Adrenal gland (tissue), 12 donors: ENCODE measurements around the gene CDC73. TPM values are rescaled to one million over a fixed set of nuclear protein-coding genes. Genes with fewer than 3 reads are reported as not detected.

Source experiments
- DNase-seq, 7 donors: peaks; one replicate each; pipeline ENCODE4 v3.0.0-alpha.2; 2019 to 2020
- H3K27ac ChIP-seq, 5 donors: fragments of 200-600 bp; sonication (generic) in 4 of 5; 1 replicate in 3 of 5; 2 replicates in 2 of 5; pipeline versions ENCODE4 v1.5.1 to v1.8.0; 2016 to 2020; ENCODE audit warnings: mild to moderate bottlenecking in 1 of 5
- H3K27me3 ChIP-seq: fragments of 200-600 bp; 2 replicates; pipeline ENCODE4 v1.8.0; 2021
- H3K36me3 ChIP-seq, 2 donors: fragments of 200-600 bp; replicated peaks in 1 of 2; 1 replicate in 1 of 2; 2 replicates in 1 of 2; pipeline versions ENCODE4 v1.5.1 to v1.8.0; 2018 to 2022
- H3K4me1 ChIP-seq, 2 donors: fragments of 200-600 bp; replicated peaks in 1 of 2; 1 replicate in 1 of 2; 2 replicates in 1 of 2; pipeline versions ENCODE4 v1.5.1 to v1.8.0; 2018 to 2021
- H3K4me3 ChIP-seq, 4 donors: fragments of 200-600 bp; sonication (generic) in 3 of 4; one replicate each; pipeline ENCODE4 v1.5.1; 2016 to 2018
- H3K9me3 ChIP-seq, 3 donors: fragments of 200-600 bp; sonication (generic) in 1 of 3; replicated peaks in 1 of 3; 1 replicate in 2 of 3; 2 replicates in 1 of 3; pipeline versions ENCODE4 v1.5.1 to v1.8.0; 2016 to 2021
- POLR2A ChIP-seq, 2 donors: fragments of 450-650 bp; IDR thresholded peaks; one replicate each; pipeline ENCODE4 v1.6.1; 2017; ENCODE audit warnings: antibody characterized with exemption in 2 of 2, mild to moderate bottlenecking in 2 of 2, moderate library complexity in 1 of 2
- WGBS, 4 donors: extraction: QIAGEN DNeasy Blood & Tissue Kit in 2 of 4; methylation state at CpG; one replicate each; pipeline versions ENCODE4 v1.1.5 to v1.1.7; 2013 to 2017; 5-methylcytosine and 5-hydroxymethylcytosine counted together
- intact Hi-C, 2 donors: fragments of 100-400 bp; cut with DNase I; formaldehyde crosslinking; loops; one replicate each; pipeline versions ENCODE4 v1.14.1 to v1.15.0; 2022 to 2023
- polyA plus RNA-seq, 3 donors: library from polyadenylated mRNA; stranded (reverse); fragments of 200-250 nt in 2 of 3; fragments of 350-450 nt in 1 of 3; fragmentation: Illumina TruSeq in 1 of 3; extraction: RNeasy Lipid Tissue Mini Kit (QIAGEN cat#74804) in 1 of 3; gene quantifications; one replicate each; pipeline ENCODE4 v1.2.3, GENCODE V29; 2013 to 2014
- total RNA-seq, 9 donors: library from RNA; depleted of rRNA in 4 of 9; stranded (reverse); fragments of >200 nt in 4 of 9; fragments of 120-200 nt in 1 of 9; fragmentation: NEBNext Ultra II Directional in 1 of 9; extraction: Animal tissue kit (Norgen Biotek cat#: 25700) in 1 of 9; gene quantifications; one replicate each; pipeline versions ENCODE4 v1.1.0 to v1.2.4, GENCODE V29; 2013 to 2023
- TF ChIP-seq, protein P1 (sequence below), 6 experiments: fragments of 450-650 bp in 4 of 6; fragments of 200-600 bp in 2 of 6; sonication (generic) in 1 of 6; IDR thresholded peaks; 1 replicate in 5 of 6; 2 replicates in 1 of 6; pipeline versions ENCODE4 v1.5.1 to v1.8.0; 2016 to 2021; ENCODE audit warnings: antibody characterized with exemption in 6 of 6, mild to moderate bottlenecking in 2 of 6, moderate library complexity in 1 of 6
- donor health status: healthy with polysubstance abuse.
- donor health status: Bipolar disorder and iron deficiency.
- donor health status: DM: yes; HTN: yes; CAD: no.
- donor health status: DM: no; HTN: no; CAD: no.
- donor health status: DM: no; HTN: no; CAD: no.
- donor health status: DM: yes; HTN: yes; CAD: no.

Gene CDC73
- total and polyA plus RNA-seq, 12 donors: 5.9 to 64.0 (median 36.1) TPM

GRCh38 chr1:193109619-193110018, 12.2 kb upstream of the CDC73 start:
- intact Hi-C loops: loop anchor here in 1 of 2 donors (10.0 kb wide), 1 partner anchor 45 kb away; no protein-coding TSS in a partner anchor
- WGBS, 4 donors: 80 to 94% (median 91%) methylated on average over 1 of the region's 1 CpG
- Histone ChIP-seq H3K36me3 (no peaks in the 10 kb centered on the region), H3K4me3 (no peak overlapping the region), H3K27me3 (no peaks in the 10 kb centered on the region), H3K9me3 (no peaks in the 10 kb centered on the region), H3K27ac (no peak overlapping the region), H3K4me1 (peaks cover 12 to 19% of the 10 kb centered on the region in 2 donors)
- TF ChIP-seq POLR2A (IDR thresholded peaks at IDR 0.05): no peak
- TF ChIP-seq, protein P1, sequence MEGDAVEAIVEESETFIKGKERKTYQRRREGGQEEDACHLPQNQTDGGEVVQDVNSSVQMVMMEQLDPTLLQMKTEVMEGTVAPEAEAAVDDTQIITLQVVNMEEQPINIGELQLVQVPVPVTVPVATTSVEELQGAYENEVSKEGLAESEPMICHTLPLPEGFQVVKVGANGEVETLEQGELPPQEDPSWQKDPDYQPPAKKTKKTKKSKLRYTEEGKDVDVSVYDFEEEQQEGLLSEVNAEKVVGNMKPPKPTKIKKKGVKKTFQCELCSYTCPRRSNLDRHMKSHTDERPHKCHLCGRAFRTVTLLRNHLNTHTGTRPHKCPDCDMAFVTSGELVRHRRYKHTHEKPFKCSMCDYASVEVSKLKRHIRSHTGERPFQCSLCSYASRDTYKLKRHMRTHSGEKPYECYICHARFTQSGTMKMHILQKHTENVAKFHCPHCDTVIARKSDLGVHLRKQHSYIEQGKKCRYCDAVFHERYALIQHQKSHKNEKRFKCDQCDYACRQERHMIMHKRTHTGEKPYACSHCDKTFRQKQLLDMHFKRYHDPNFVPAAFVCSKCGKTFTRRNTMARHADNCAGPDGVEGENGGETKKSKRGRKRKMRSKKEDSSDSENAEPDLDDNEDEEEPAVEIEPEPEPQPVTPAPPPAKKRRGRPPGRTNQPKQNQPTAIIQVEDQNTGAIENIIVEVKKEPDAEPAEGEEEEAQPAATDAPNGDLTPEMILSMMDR (IDR thresholded peaks at IDR 0.05): no peak
- DNase-seq: no peak

GRCh38 chr1:193110246-193110645, 11.6 kb upstream of the CDC73 start:
- Histone ChIP-seq H3K27ac (peak overlapping the region in 1 of 5 donors; percentile 88), H3K36me3 (no peaks in the 10 kb centered on the region), H3K9me3 (no peaks in the 10 kb centered on the region), H3K4me3 (no peak overlapping the region), H3K27me3 (no peaks in the 10 kb centered on the region), H3K4me1 (peaks cover 12 to 19% of the 10 kb centered on the region in 2 donors)
- intact Hi-C loops: loop anchor here in 1 of 2 donors (10.0 kb wide), 1 partner anchor 45 kb away; no protein-coding TSS in a partner anchor
- TF ChIP-seq POLR2A (IDR thresholded peaks at IDR 0.05): no peak
- TF ChIP-seq, protein P1 (IDR thresholded peaks at IDR 0.05): no peak
- no peak for DNase-seq
- WGBS, 4 donors: 91 to 100% (median 97%) methylated on average over 1 of the region's 1 CpG

DNA sequence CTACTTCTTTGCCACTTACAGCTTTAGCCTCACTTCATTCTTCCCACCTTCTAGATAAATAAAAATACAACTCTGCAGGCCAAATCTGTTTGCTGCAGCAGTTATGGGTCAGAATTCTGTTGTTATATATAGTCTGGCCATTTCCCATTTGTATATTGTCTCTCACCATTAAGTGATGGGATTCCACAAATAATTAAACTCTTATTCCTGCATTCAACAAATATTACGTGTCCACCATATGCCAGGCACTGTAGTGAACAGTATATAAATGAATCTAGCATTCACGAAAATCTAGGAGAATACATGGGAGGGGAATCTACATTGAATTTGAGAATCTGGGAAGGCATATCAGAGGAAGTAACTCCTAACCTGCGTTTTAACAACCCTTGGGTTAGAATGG, 11.0 kb upstream of the CDC73 start:
- peaks cover 12 to 23% of the 10 kb centered on the region in 2 donors for H3K4me1 ChIP-seq
- TF ChIP-seq, protein P1 (IDR thresholded peaks at IDR 0.05): no peak
- TF ChIP-seq POLR2A (IDR thresholded peaks at IDR 0.05): no peak
- no peaks in the 10 kb centered on the region for H3K27me3 ChIP-seq
- peak overlapping the region in 3 of 5 donors; percentile 69 to 88 (median 84) for H3K27ac ChIP-seq
- H3K4me3 ChIP-seq: no peak overlapping the region
- DNase-seq: no peak
- no peaks in the 10 kb centered on the region for H3K9me3 ChIP-seq
- H3K36me3 ChIP-seq: no peaks in the 10 kb centered on the region
- WGBS, 4 donors: 82 to 90% (median 84%) methylated on average over 3 of the region's 3 CpGs
- intact Hi-C loops: loop anchor here in 1 of 2 donors (10.0 kb wide), 1 partner anchor 46 kb away; no protein-coding TSS in a partner anchor

DNA sequence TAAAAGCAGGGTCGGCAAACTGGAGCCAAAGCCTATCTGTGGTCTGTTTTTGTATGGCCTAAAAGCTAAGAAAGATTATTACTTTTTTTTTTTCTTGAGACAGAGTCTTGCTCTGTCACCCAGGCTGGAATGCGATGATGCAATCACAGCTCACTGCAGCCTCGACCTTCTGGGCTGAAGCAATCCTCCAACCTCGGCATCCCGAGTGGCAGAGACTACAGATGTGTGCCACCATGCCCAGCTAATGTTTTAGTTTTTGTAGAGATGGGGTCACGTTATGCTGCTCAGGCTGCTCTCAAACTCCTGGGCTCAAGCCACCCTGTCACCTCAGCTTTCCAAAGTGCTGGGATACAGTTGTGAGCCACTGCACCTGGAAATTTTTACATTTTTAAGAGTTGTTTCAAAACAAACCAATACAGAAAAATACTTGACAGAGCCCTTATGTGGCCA, 10.2 kb upstream of the CDC73 start:
- intact Hi-C loops: loop anchor here in 1 of 2 donors (10.0 kb wide), 1 partner anchor 47 kb away; no protein-coding TSS in a partner anchor
- 15 to 24% (median 19%) methylated on average over 6 of the region's 6 CpGs for whole genome bisulfite sequencing, 4 donors
- DNase-seq: peak; percentile 76 to 94 (median 92)
- Histone ChIP-seq H3K4me3 (no peak overlapping the region), H3K27ac (peak overlapping the region; percentile 28 to 88 (median 69)), H3K27me3 (no peaks in the 10 kb centered on the region), H3K4me1 (peaks cover 12 to 27% of the 10 kb centered on the region in 2 donors), H3K9me3 (no peaks in the 10 kb centered on the region), H3K36me3 (no peaks in the 10 kb centered on the region)
- peak in 1 of 2 donors; percentile 69 for TF ChIP-seq POLR2A (IDR thresholded peaks at IDR 0.05)
- TF ChIP-seq, protein P1 (IDR thresholded peaks at IDR 0.05): no peak
